Mucosa of rectum (tissue), 2 donors: ENCODE data around the gene MAP3K1.

Source experiments
- H3K27ac ChIP-seq, 2 donors: one replicate each; pipeline ENCODE4 v1.7.0; 2013; ENCODE audit warnings: inconsistent platforms in 2 of 2, low read depth in 2 of 2, low read length in 2 of 2
- H3K27me3 ChIP-seq, 2 donors: one replicate each; pipeline ENCODE4 v1.7.0; 2013; ENCODE audit warnings: low read length in 2 of 2; ENCODE audit not compliant: control insufficient read depth in 2 of 2, insufficient read depth in 2 of 2
- H3K36me3 ChIP-seq, 2 donors: one replicate each; pipeline ENCODE4 v1.7.0; 2013; ENCODE audit warnings: low read length in 2 of 2; ENCODE audit not compliant: control insufficient read depth in 2 of 2, insufficient read depth in 2 of 2
- H3K4me1 ChIP-seq, 2 donors: one replicate each; pipeline ENCODE4 v1.7.0; 2013; ENCODE audit warnings: low read length in 2 of 2, mild to moderate bottlenecking in 1 of 2; ENCODE audit not compliant: control insufficient read depth in 2 of 2, insufficient read depth in 2 of 2
- H3K4me3 ChIP-seq, 2 donors: one replicate each; pipeline ENCODE4 v1.7.0; 2013; ENCODE audit warnings: low read length in 2 of 2
- H3K9ac ChIP-seq, 2 donors: one replicate each; pipeline ENCODE4 v1.7.0; 2013; ENCODE audit warnings: low read length in 2 of 2, low read depth in 1 of 2, mild to moderate bottlenecking in 1 of 2
- H3K9me3 ChIP-seq, 2 donors: one replicate each; pipeline ENCODE4 v1.7.0; 2013; ENCODE audit warnings: low read length in 2 of 2; ENCODE audit not compliant: control insufficient read depth in 2 of 2
- donor health status: healthy.
- donor health status: Normal muscosa, but diverticular disease.

MAP3K1 gene

DNA sequence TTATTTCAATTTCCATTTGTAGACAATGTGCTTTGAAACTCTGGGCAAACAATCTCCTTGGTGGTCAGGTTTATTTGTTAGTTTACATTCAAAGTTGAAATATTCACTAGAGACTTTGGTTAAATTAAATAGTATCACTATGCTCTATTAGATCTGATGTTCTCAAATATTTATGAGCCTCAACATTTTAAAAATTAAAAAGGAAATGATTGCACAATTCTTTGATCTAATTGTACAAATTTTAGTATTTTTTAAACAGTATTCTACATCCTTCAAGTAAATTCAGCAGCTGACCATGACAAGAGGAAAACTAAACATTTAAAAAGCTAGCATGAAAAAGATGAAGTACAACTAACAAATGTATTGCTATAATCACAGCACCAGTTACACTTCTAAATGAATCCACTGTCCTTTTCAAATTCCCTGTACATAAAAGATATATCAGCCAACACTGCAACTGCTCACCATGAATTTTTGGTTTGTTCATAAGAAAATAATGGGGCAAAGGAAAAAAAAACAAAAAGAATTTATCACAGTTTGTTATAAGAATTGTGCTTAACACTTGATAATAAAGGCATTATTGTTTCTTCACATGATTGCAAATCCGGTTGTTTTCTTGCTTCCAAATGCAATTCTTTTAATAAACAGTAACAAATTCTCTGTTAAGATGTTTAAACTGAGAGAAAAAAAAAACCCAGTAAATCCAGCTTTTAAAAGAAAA, 104.8 kb downstream of the MAP3K1 start:
- Histone ChIP-seq H3K27me3 (no peaks in the 10 kb centered on the region), H3K27ac (no peak overlapping the region), H3K9me3 (no peaks in the 10 kb centered on the region), H3K4me1 (no peaks in the 10 kb centered on the region), H3K4me3 (no peak overlapping the region), H3K9ac (no peak overlapping the region), H3K36me3 (peaks cover 37 to 39% of the 10 kb centered on the region in 2 donors)

DNA sequence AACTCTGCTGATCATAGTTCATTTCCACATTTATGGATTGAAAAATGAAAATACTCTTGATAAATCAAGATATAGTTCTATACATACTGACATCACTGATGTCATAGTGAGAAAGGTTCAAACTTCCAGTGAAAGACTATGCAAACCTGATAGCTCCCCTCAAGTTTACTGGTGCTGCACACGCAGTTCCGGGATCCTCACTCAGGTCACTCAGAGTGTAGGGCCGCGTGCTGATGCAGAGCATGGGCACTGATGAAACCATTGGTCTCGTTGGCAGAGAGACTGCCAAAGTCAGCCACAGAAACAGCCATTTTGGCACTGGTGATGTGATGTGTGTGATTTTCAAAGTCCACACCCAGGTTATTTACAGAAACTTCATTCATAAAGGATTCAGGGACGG, 107.6 kb downstream of the MAP3K1 start:
- H3K9ac ChIP-seq: no peak overlapping the region
- H3K36me3 ChIP-seq: peaks cover 62 to 63% of the 10 kb centered on the region in 2 donors

DNA sequence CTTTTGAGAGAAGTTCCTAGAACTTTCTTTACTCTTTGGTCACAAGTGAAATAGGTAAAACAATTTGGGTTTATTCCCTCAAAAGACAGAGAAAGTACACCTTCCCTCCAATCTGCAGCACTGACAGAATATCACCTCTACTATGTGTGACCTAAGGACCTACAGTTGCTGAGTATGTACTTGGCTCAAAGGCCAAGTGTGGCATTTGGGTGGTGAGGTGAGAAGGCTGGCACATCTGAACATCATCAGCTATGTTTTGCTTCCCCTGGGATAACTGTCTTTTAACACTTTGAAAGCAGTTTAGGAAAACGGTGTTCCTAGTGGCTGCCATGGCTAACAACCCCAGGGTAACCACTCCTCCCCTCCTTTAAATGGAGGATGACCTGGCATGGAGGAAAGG, 119.0 kb downstream of the MAP3K1 start:
- Histone ChIP-seq H3K27ac (no peak overlapping the region), H3K9ac (no peak overlapping the region), H3K4me1 (no peaks in the 10 kb centered on the region), H3K4me3 (no peak overlapping the region), H3K9me3 (no peaks in the 10 kb centered on the region), H3K27me3 (no peaks in the 10 kb centered on the region), H3K36me3 (peaks cover 70 to 77% of the 10 kb centered on the region in 2 donors)

More for the DNA sequence above, 107.6 kb downstream of the MAP3K1 start:
- H3K4me3 ChIP-seq: no peak overlapping the region
- H3K4me1 ChIP-seq: no peaks in the 10 kb centered on the region
- H3K27ac ChIP-seq: no peak overlapping the region
- H3K9me3 ChIP-seq: no peaks in the 10 kb centered on the region
- H3K27me3 ChIP-seq: no peaks in the 10 kb centered on the region

DNA sequence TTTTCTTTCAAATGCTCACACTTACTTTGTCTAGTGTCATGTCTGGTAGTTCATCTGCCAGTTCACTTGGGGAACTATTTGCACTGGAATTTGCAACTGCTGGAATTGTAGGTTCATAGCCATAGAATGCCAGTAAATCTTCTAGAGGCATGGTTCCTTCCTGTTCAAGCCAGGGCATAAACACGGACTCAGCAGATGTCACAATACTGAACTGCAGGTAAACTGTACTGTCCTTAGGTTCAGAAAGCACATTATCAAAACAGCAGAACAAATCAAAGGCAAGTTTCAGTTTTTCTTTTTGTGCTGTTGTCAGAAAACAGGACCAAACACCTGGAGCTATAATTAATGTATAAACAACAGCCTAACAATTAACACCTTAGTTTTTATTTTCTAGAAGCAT, 123.5 kb downstream of the MAP3K1 start:
- H3K27ac ChIP-seq: no peak overlapping the region

DNA sequence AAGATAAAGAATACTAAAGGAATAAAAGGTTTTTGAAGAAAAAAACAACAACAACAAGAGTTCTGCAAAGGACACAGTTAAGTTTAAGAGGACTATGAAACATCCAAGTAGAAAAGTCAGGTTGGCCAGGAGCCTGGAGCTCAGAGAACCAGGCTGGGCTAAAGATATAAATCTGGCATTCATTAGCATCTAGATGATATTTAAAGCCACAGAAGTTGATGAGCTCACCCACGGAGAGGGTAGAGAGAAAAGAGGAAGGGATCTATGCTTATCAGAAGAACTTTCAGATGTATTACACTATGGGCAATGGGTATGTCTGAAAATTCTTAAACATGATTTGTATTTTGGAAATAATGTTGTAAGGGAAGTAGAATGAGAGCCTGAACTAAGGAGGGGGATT, 126.6 kb downstream of the MAP3K1 start:
- no peaks in the 10 kb centered on the region for H3K27me3 ChIP-seq
- peaks cover 62 to 63% of the 10 kb centered on the region in 2 donors for H3K36me3 ChIP-seq
- H3K9me3 ChIP-seq: no peaks in the 10 kb centered on the region
- no peak overlapping the region for H3K27ac ChIP-seq
- H3K9ac ChIP-seq: no peak overlapping the region
- no peaks in the 10 kb centered on the region for H3K4me1 ChIP-seq
- no peak overlapping the region for H3K4me3 ChIP-seq

More for the DNA sequence above, 123.5 kb downstream of the MAP3K1 start:
- no peaks in the 10 kb centered on the region for H3K27me3 ChIP-seq
- H3K9ac ChIP-seq: no peak overlapping the region
- H3K4me3 ChIP-seq: no peak overlapping the region
- H3K36me3 ChIP-seq: peaks cover 69 to 75% of the 10 kb centered on the region in 2 donors
- no peaks in the 10 kb centered on the region for H3K9me3 ChIP-seq
- H3K4me1 ChIP-seq: no peaks in the 10 kb centered on the region
